GM12878 (cell line): ENCODE data around the gene PRKCB. TPM values are rescaled to one million over a fixed set of nuclear protein-coding genes. Genes with fewer than 3 reads are reported as not detected.

ENCODE experiments used
- ATAC-seq: fragments of 200-7000 bp; cut with Tn5 transposase; 3 replicates; pipeline ENCODE4 v1.9.1; 2020; ENCODE audit warnings: mild to moderate bottlenecking, moderate library complexity
- BruUV-seq: library from RNA; stranded (reverse); fragments of 400-500 nt; replicated peaks from 2 replicates; lab custom pipeline; 2021; lab: Mats Ljungman, UMichigan
- CTCF ChIA-PET: fragments of 300-600 bp; sonication (Branson Sonifier 250); formaldehyde crosslinking; extraction: SDS; loops from one replicate; lab custom pipeline; 2021; ENCODE audit warnings: inconsistent platforms; lab: Yijun Ruan, JAX
- POLR2A ChIA-PET: fragments of 350-600 bp; formaldehyde crosslinking; extraction: SDS; loops from one replicate; lab custom pipeline; 2021; ENCODE audit warnings: inconsistent platforms; lab: Charles Lee
- RAD21 ChIA-PET: fragments of 300-600 bp; sonication (Branson Sonifier 250); formaldehyde crosslinking; loops from one replicate; lab custom pipeline; 2023; ENCODE audit warnings: antibody characterized with exemption; ENCODE audit not compliant: unreplicated experiment; lab: Charles Lee
- SMC1A ChIA-PET: fragments of 300-600 bp; sonication (Branson Sonifier 250); formaldehyde crosslinking; loops from one replicate; lab custom pipeline; 2023; ENCODE audit not compliant: unreplicated experiment, uncharacterized antibody; lab: Charles Lee
- DNase-seq: peaks from one replicate; pipeline ENCODE4 v3.0.0-alpha.2; 2011; ENCODE audit warnings: low read depth, low spot score
- FAIRE-seq: peaks from 3 replicates; lab custom pipeline; 2011; peaks lifted over from hg19 to GRCh38; lab: Jason Lieb, UNC
- H2AFZ ChIP-seq: 2 replicates; pipeline ENCODE4 v1.6.0; 2011; ENCODE audit warnings: low read depth, low read length, control low read depth; ENCODE audit not compliant: control insufficient read depth
- H3K27ac ChIP-seq: 2 replicates; pipeline ENCODE4 v1.5.1; 2011; ENCODE audit warnings: control low read depth; ENCODE audit not compliant: control insufficient read depth, insufficient read depth
- H3K27me3 ChIP-seq, 2 experiments: replicated peaks in 1 of 2; 2 replicates each; pipeline versions ENCODE4 v1.6.0 to v1.6.1; 2011; ENCODE audit warnings: low read length in 1 of 2; ENCODE audit not compliant: control insufficient read depth in 2 of 2, insufficient read depth in 2 of 2
- H3K36me3 ChIP-seq, 2 experiments: 2 replicates each; pipeline ENCODE4 v1.5.1; 2011; ENCODE audit warnings: low read length in 1 of 2; ENCODE audit not compliant: control insufficient read depth in 2 of 2, insufficient read depth in 2 of 2
- H3K4me1 ChIP-seq: 2 replicates; pipeline ENCODE4 v1.6.1; 2011; ENCODE audit warnings: mild to moderate bottlenecking, low read length, moderate library complexity, mixed read lengths; ENCODE audit not compliant: control insufficient read depth, insufficient read depth
- H3K4me2 ChIP-seq: 2 replicates; pipeline ENCODE4 v1.6.0; 2011; ENCODE audit warnings: control low read depth; ENCODE audit not compliant: control insufficient read depth, insufficient read depth
- H3K4me3 ChIP-seq: fragments of 200-600 bp; sonication (generic); 2 replicates; pipeline ENCODE4 v1.5.1; 2016
- H3K79me2 ChIP-seq: 2 replicates; pipeline ENCODE4 v1.6.0; 2011; ENCODE audit warnings: low read length; ENCODE audit not compliant: control insufficient read depth, insufficient read depth
- H3K9ac ChIP-seq: 2 replicates; pipeline ENCODE4 v1.8.0; 2011; ENCODE audit warnings: low read length, control low read depth, mixed read lengths; ENCODE audit not compliant: control insufficient read depth, insufficient read depth
- H3K9me3 ChIP-seq: replicated peaks from 3 replicates; pipeline ENCODE4 v1.5.1; 2011; ENCODE audit warnings: mild to moderate bottlenecking, low read length; ENCODE audit not compliant: control insufficient read depth, insufficient read depth
- H4K20me1 ChIP-seq: 2 replicates; pipeline ENCODE4 v1.6.0; 2011; ENCODE audit not compliant: control insufficient read depth, insufficient read depth
- BRCA1 ChIP-seq: IDR thresholded peaks from 2 replicates; pipeline ENCODE4 v1.6.1; 2011; ENCODE audit warnings: low read depth, low read length, improper control_type of control experiment
- CBFB ChIP-seq: IDR thresholded peaks from 2 replicates; pipeline ENCODE4 v1.6.1; 2016; ENCODE audit warnings: antibody characterized with exemption, low read depth
- EED ChIP-seq: sonication (generic); IDR thresholded peaks from 2 replicates; pipeline ENCODE4 v1.6.1; 2016; ENCODE audit warnings: antibody characterized with exemption, low read depth
- GATAD2B ChIP-seq: fragments of 450-650 bp; conservative IDR thresholded peaks from 2 replicates; pipeline ENCODE4 v1.6.1; 2017; ENCODE audit warnings: low read depth, mild to moderate bottlenecking, moderate library complexity
- HDAC2 ChIP-seq: fragments of 200-600 bp; sonication (generic); IDR thresholded peaks from 2 replicates; pipeline ENCODE4 v1.6.1; 2017
- IKZF2 ChIP-seq, 2 experiments: fragments of 450-650 bp; IDR thresholded peaks; 2 replicates each; pipeline ENCODE4 v1.6.1; 2017; ENCODE audit warnings: mild to moderate bottlenecking in 2 of 2, moderate library complexity in 2 of 2
- MYB ChIP-seq: fragments of 150-350 bp; IDR thresholded peaks from 2 replicates; pipeline ENCODE4 v1.6.1; 2014; ENCODE audit warnings: mild to moderate bottlenecking, low read depth, low read length, borderline replicate concordance
- PKNOX1 ChIP-seq: fragments of 450-650 bp; IDR thresholded peaks from 2 replicates; pipeline ENCODE4 v1.6.1; 2016; ENCODE audit warnings: mild to moderate bottlenecking
- RELA ChIP-seq: fragments of 450-650 bp; IDR thresholded peaks from 2 replicates; pipeline ENCODE4 v1.8.0; 2014; ENCODE audit warnings: borderline replicate concordance; ENCODE audit not compliant: partially characterized antibody
- SUZ12 ChIP-seq: fragments of 200-600 bp; sonication (generic); IDR thresholded peaks from one replicate; pipeline ENCODE4 v1.6.1; 2018; ENCODE audit warnings: antibody characterized with exemption, mild to moderate bottlenecking; ENCODE audit not compliant: unreplicated experiment
- TBL1XR1 ChIP-seq: IDR thresholded peaks from 2 replicates; pipeline ENCODE4 v1.6.1; 2012; ENCODE audit warnings: low read depth, low read length, improper control_type of control experiment
- TCF7 ChIP-seq: IDR thresholded peaks from 2 replicates; pipeline ENCODE4 v1.6.1; 2014; ENCODE audit warnings: antibody characterized with exemption, borderline replicate concordance
- ZBTB4 ChIP-seq: fragments of 450-650 bp; formaldehyde crosslinking; IDR thresholded peaks from 2 replicates; pipeline ENCODE4 v1.4.0; 2022; ENCODE audit warnings: mild to moderate bottlenecking, moderate library complexity
- ZNF24 ChIP-seq: fragments of 450-650 bp; IDR thresholded peaks from 2 replicates; pipeline ENCODE4 v1.6.1; 2017; ENCODE audit warnings: antibody characterized with exemption, mild to moderate bottlenecking
- ZNF274 ChIP-seq: IDR thresholded peaks from one replicate; pipeline ENCODE4 v1.8.0; 2011; ENCODE audit not compliant: insufficient read length, insufficient read depth
- WGBS: methylation state at CpG from one replicate; pipeline ENCODE4 v1.1.6; 2016; ENCODE audit warnings: low lambda C conversion rate; ENCODE audit not compliant: insufficient replicate concordance, insufficient coverage; ENCODE audit errors: missing lambda C conversion rate; 5-methylcytosine and 5-hydroxymethylcytosine counted together
- in situ Hi-C: fragments of 300-500 bp; cut with MboI; formaldehyde crosslinking; loops from 9 replicates; pipeline ENCODE4 v1.14.3; 2018; ENCODE audit warnings: mixed read lengths
- intact Hi-C: fragments of 100-400 bp; cut with micrococcal nuclease; formaldehyde crosslinking; loops from one replicate; pipeline ENCODE4 v1.14.2; 2022; ENCODE audit not compliant: unreplicated experiment
- polyA plus RNA-seq, 11 experiments: library from polyadenylated mRNA; depleted of rRNA in 4 of 11; unstranded in 6 of 11; stranded (reverse) in 5 of 11; fragments of >200 nt; fragmentation: Nextera tagmentation in 4 of 11; fragmentation: Illumina TruSeq in 1 of 11; extraction: Ambion mirVana in 4 of 11; extraction: Trizol in 1 of 11; gene quantifications; 1 replicate in 1 of 11; 2 replicates in 10 of 11; pipeline versions ENCODE4 v1.2.1 to v1.2.3, GENCODE V29; 2011 to 2016; ENCODE audit warnings: inconsistent platforms in 2 of 11, missing spikeins in 2 of 11, low read depth in 1 of 11
- total RNA-seq, 4 experiments: library from RNA; depleted of rRNA in 3 of 4; stranded (reverse); fragments of >200 nt in 3 of 4; fragmentation: Illumina TruSeq in 1 of 4; extraction: Trizol in 1 of 4; gene quantifications; 2 replicates each; pipeline versions ENCODE4 v1.2.1 to v1.2.3, GENCODE V29; 2013 to 2021

PRKCB gene
- total and polyA plus RNA-seq, 10 of the 15 experiments (the other 5 are each of a cell fraction or from before 2014, with no cell fraction given): 21.4 to 158 (median 97.3) TPM

GRCh38 chr16:24129412-24129918 lies 293.7 kb downstream of the PRKCB start (continued):
- no peak for TF ChIP-seq ZBTB4 (CRISPR knock-in tag)

DNA sequence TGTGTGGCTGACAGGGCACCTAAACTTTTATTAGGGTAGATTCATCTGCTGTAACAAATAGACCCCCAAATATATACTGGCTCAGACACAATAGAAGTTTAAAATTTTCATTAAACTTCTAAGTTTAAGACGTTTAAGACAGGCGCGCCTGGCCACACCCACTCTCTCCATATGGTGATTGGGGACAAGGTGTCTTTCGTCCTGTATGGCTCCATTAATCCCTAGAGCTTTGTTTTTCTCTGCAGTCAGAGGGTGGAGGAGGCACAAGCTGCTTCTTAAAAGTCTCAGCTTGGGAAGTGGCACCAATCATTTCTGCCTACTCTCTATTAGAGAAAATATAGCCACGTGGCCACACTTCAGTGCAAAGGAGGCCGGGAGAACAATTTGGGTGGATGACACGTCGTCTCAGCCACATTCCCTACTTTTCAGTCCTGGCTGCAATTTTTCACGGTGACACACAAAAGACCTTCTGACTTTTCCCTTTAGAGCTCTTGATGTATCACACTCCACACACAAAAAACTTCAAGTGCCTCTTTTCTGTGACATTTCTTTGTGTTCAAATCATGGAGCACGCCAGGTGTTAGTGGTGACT lies 294.8 kb downstream of the PRKCB start:
- H3K4me1 ChIP-seq: no peaks in the 10 kb centered on the region
- H3K27me3 ChIP-seq: no peaks in the 10 kb centered on the region
- RAD21 ChIA-PET: no interaction called here
- SMC1A ChIA-PET: interaction anchor here (1.1 to 1.2 kb wide), 2 partner anchors 9 to 12 kb away, joined by 3 to 5 read pairs; no protein-coding TSS in a partner anchor
- CTCF ChIA-PET: interaction anchor here (1.3 kb wide), 1 partner anchor 59 kb away, joined by 5 read pairs; no protein-coding TSS in a partner anchor
- H3K79me2 ChIP-seq: no peaks in the 10 kb centered on the region
- peaks cover 3 to 20% of the 10 kb centered on the region in 2 experiments; a peak in 3 of 4 replicates for H3K36me3 ChIP-seq
- no peaks in the 10 kb centered on the region for H3K9me3 ChIP-seq
- FAIRE-seq: no peak
- no peak for DNase-seq
- H3K4me3 ChIP-seq: no peak overlapping the region
- H4K20me1 ChIP-seq: no peaks in the 10 kb centered on the region; the same call in 1 of the 2 replicates
- intact Hi-C loops: no loop called here
- in situ Hi-C loops: no loop called here
- no peak overlapping the region for H3K27ac ChIP-seq
- BruUV-seq: no TSS peak
- POLR2A ChIA-PET: interaction anchor here (1.3 kb wide), 1 partner anchor 19 kb away, joined by 3 read pairs; no protein-coding TSS in a partner anchor
- no peak overlapping the region for H3K9ac ChIP-seq
- no peak overlapping the region for H3K4me2 ChIP-seq
- no peak overlapping the region for H2AFZ ChIP-seq
- no peak for ATAC-seq
- 97% methylated on average over 10 of the region's 10 CpGs for WGBS
- TF ChIP-seq TCF7 (no peak), EED (no peak), MYB (no peak), CBFB (no peak), RELA (no peak), ZNF24 (no peak), GATAD2B (no peak), IKZF2 (IDR thresholded peaks at IDR 0.05) (no peak), SUZ12 (no peak), PKNOX1 (no peak), TBL1XR1 (no peak), ZNF274 (no peak), BRCA1 (no peak), HDAC2 (no peak)
